ENCODE results near the gene NTN1.

DNA sequence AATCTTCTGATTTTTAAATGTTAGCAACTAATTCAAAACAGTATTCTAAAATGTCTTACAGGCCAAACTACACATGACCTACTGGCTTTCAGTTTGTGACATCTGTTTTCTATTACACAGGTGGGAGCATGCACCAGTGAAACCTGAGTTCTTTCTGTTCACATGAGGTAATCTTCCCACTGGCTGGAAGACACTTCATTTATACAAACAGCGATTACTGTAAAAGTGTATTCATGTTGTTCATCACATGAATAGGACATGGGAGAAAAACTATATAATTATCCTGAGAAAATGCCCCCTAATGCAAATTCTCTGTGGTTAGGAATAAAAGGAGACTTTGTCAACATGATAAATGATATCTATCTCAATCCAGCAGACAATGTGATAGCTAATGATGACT lies 44.7 kb upstream of the NTN1 start:
- TF ChIP-seq EZH2 (IDR thresholded peaks at IDR 0.05; ENCODE audit: borderline replicate concordance, insufficient read depth, low read length, poor library complexity, severe bottlenecking) = no peak
- TF ChIP-seq, protein P1, sequence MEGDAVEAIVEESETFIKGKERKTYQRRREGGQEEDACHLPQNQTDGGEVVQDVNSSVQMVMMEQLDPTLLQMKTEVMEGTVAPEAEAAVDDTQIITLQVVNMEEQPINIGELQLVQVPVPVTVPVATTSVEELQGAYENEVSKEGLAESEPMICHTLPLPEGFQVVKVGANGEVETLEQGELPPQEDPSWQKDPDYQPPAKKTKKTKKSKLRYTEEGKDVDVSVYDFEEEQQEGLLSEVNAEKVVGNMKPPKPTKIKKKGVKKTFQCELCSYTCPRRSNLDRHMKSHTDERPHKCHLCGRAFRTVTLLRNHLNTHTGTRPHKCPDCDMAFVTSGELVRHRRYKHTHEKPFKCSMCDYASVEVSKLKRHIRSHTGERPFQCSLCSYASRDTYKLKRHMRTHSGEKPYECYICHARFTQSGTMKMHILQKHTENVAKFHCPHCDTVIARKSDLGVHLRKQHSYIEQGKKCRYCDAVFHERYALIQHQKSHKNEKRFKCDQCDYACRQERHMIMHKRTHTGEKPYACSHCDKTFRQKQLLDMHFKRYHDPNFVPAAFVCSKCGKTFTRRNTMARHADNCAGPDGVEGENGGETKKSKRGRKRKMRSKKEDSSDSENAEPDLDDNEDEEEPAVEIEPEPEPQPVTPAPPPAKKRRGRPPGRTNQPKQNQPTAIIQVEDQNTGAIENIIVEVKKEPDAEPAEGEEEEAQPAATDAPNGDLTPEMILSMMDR (IDR thresholded peaks at IDR 0.05; ENCODE audit: poor library complexity, severe bottlenecking) = no peak
- no peak for TF ChIP-seq EP300 (conservative IDR thresholded peaks at IDR 0.05; ENCODE audit: poor library complexity, severe bottlenecking)

All from neural cell (in vitro differentiated cells).